SU-DHL-6 (cell line): ENCODE measurements around the gene SLC35F2.

Source experiments
- H2AFZ ChIP-seq: fragments of 200-600 bp; sonication (generic); 2 replicates; pipeline ENCODE4 v1.6.1; 2014; ENCODE audit warnings: low read depth, mild to moderate bottlenecking, moderate library complexity, mixed read lengths, antibody characterized with exemption, low read length; ENCODE audit not compliant: severe bottlenecking
- H3F3A ChIP-seq: fragments of 200-600 bp; shearing (Covaris generic); 2 replicates; pipeline ENCODE4 v1.6.0; 2016; ENCODE audit warnings: antibody characterized with exemption, mild to moderate bottlenecking; ENCODE audit not compliant: insufficient read depth
- H3K27ac ChIP-seq: fragments of 200-600 bp; sonication (generic); 2 replicates; pipeline ENCODE4 v1.5.1; 2016; ENCODE audit warnings: low read depth, mild to moderate bottlenecking, low read length, moderate library complexity, mixed read lengths
- H3K27me3 ChIP-seq: fragments of 200-600 bp; sonication (generic), shearing (Covaris generic); 2 replicates; pipeline ENCODE4 v1.6.0; 2014; ENCODE audit warnings: mild to moderate bottlenecking, low read length
- H3K36me3 ChIP-seq: fragments of 200-600 bp; sonication (generic); 2 replicates; pipeline ENCODE4 v1.6.1; 2014; ENCODE audit warnings: mild to moderate bottlenecking, low read length, mixed read lengths
- H3K4me2 ChIP-seq: fragments of 300-600, 200-600 bp; shearing (Covaris generic), sonication (generic); 2 replicates; pipeline ENCODE4 v1.6.0; 2014; ENCODE audit warnings: low read length, low read depth, mild to moderate bottlenecking; ENCODE audit not compliant: poor library complexity, severe bottlenecking
- H3K4me3 ChIP-seq: fragments of 200-600 bp; sonication (generic); 2 replicates; pipeline ENCODE4 v1.5.1; 2014; ENCODE audit warnings: antibody characterized with exemption, low read length, mild to moderate bottlenecking, mixed read lengths; ENCODE audit not compliant: insufficient read depth, poor library complexity, severe bottlenecking
- H3K79me2 ChIP-seq: fragments of 200-600 bp; sonication (generic); 2 replicates; pipeline ENCODE4 v1.6.1; 2014; ENCODE audit warnings: mild to moderate bottlenecking, low read length, moderate library complexity; ENCODE audit not compliant: insufficient read depth
- H3K9ac ChIP-seq: fragments of 200-600 bp; sonication (generic); 2 replicates; pipeline ENCODE4 v1.7.0; 2014; ENCODE audit warnings: mild to moderate bottlenecking, low read length
- H3K9me2 ChIP-seq: fragments of 200-600 bp; sonication (generic); replicated peaks from 2 replicates; pipeline ENCODE4 v1.6.1; 2014; ENCODE audit warnings: low read length; ENCODE audit not compliant: insufficient read depth
- H3K9me3 ChIP-seq: fragments of 200-600 bp; sonication (generic); 2 replicates; pipeline ENCODE4 v1.6.1; 2014; ENCODE audit warnings: low read length, mixed read lengths; ENCODE audit not compliant: insufficient read depth
- H4K20me1 ChIP-seq: fragments of 200-600 bp; sonication (generic); 2 replicates; pipeline ENCODE4 v1.6.1; 2014; ENCODE audit warnings: low read depth, mild to moderate bottlenecking, antibody characterized with exemption, low read length, moderate library complexity, mixed read lengths
- EZH2phosphoT487 ChIP-seq: fragments of 200-600 bp; sonication (generic), shearing (Covaris generic); conservative IDR thresholded peaks from 2 replicates; pipeline ENCODE4 v1.6.1; 2018; ENCODE audit warnings: mild to moderate bottlenecking, antibody characterized with exemption, low read length, moderate library complexity, mixed read lengths
- TF ChIP-seq, protein P1 (sequence below): fragments of 200-600 bp; sonication (generic); IDR thresholded peaks from one replicate; pipeline ENCODE4 v1.5.1; 2017; ENCODE audit warnings: antibody characterized with exemption, mild to moderate bottlenecking, low read length, moderate library complexity; ENCODE audit not compliant: insufficient read depth, poor library complexity, severe bottlenecking

SLC35F2 gene

DNA sequence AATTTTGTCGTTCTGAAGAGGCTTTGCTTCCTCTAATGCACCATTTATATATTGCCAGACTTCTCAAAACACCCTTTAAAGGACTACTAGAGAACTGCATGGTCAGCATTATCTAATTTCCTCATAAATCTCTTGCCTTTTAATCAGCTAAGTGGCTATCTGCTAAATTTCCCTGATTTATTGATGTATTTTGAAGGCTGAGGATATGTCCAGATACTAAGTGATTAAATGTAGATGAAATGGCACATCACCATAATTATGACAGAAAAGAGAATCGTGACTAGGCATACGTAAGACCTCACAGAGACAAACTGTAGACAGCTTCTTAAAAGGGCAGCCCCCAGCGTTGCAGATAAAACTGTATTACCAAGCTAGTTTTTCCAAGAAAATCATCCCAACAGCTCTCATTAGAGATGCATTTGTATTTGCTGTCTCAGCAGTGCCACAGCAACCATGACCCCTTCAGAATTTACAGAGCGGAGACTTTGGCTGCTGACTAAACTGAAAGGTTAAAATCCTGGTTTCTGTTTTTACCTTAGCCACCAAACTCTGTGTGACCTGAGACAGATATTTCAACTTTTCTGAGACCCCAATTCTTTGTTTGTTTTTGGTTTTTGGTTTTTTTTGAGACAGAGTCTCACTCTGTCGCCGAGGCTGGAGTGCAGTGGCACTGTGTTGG is 79.6 kb downstream of the SLC35F2 start:
- Histone ChIP-seq H3K4me3 (no peak overlapping the region), H3K79me2 (no peaks in the 10 kb centered on the region), H3K9me2 (no peaks in the 10 kb centered on the region), H3K4me2 (no peak overlapping the region), H3K27ac (no peak overlapping the region), H3K9ac (no peak overlapping the region), H3K36me3 (no peaks in the 10 kb centered on the region), H4K20me1 (no peaks in the 10 kb centered on the region), H3F3A (no peaks in the 10 kb centered on the region), H3K9me3 (no peaks in the 10 kb centered on the region), H3K27me3 (no peaks in the 10 kb centered on the region), H2AFZ (no peak overlapping the region)
- TF ChIP-seq, protein P1, sequence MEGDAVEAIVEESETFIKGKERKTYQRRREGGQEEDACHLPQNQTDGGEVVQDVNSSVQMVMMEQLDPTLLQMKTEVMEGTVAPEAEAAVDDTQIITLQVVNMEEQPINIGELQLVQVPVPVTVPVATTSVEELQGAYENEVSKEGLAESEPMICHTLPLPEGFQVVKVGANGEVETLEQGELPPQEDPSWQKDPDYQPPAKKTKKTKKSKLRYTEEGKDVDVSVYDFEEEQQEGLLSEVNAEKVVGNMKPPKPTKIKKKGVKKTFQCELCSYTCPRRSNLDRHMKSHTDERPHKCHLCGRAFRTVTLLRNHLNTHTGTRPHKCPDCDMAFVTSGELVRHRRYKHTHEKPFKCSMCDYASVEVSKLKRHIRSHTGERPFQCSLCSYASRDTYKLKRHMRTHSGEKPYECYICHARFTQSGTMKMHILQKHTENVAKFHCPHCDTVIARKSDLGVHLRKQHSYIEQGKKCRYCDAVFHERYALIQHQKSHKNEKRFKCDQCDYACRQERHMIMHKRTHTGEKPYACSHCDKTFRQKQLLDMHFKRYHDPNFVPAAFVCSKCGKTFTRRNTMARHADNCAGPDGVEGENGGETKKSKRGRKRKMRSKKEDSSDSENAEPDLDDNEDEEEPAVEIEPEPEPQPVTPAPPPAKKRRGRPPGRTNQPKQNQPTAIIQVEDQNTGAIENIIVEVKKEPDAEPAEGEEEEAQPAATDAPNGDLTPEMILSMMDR = no peak
- TF ChIP-seq EZH2phosphoT487 = no peak

DNA sequence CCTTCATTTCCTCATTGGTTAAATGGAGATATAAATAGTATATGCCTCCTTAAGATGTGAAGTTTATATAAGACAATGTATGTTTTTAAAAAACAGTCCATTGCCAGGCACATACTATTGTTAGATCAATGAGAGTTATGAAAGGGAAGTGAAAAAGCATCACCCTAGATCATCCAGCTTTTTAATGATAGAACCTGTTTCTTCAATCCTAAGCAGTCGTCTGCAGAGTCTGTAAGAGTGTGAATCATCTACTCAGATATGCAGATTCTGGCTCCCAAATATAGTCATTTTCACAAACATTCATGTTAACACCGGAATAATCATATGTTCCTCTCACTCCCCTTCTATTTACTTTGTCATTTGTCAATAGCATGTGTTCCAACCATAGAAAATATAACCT is 81.5 kb downstream of the SLC35F2 start:
- H3K27ac ChIP-seq = no peak overlapping the region
- H3F3A ChIP-seq = no peaks in the 10 kb centered on the region
- no peaks in the 10 kb centered on the region for H3K9me2 ChIP-seq
- no peaks in the 10 kb centered on the region for H3K79me2 ChIP-seq
- no peaks in the 10 kb centered on the region for H4K20me1 ChIP-seq
- H3K27me3 ChIP-seq = no peaks in the 10 kb centered on the region
- H3K36me3 ChIP-seq = no peaks in the 10 kb centered on the region
- no peak overlapping the region for H3K9ac ChIP-seq
- H2AFZ ChIP-seq = no peak overlapping the region
- H3K4me2 ChIP-seq = no peak overlapping the region
- H3K9me3 ChIP-seq = no peaks in the 10 kb centered on the region
- no peak for TF ChIP-seq EZH2phosphoT487
- TF ChIP-seq, protein P1 = no peak
- no peak overlapping the region for H3K4me3 ChIP-seq

DNA sequence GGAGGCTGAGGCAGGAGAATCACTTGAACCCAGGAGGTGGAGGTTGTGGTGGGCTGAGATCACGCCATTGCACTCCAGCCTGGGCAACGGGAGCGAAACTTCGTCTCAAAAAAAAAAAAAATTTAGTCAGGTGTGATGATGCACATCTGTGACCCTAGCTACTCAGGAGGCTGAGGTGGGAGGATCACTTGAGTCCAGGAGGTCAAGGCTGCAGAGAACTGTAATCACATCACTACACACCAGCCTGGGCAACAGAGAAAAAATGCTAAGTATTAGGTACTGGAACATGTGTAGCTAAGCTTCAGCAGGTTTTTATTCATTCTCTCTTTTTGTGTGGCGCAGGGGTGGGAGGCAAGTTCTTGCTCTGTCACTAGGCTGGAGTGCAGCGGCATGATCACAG is 82.5 kb downstream of the SLC35F2 start:
- H3K27ac ChIP-seq = no peak overlapping the region
- H3K79me2 ChIP-seq = no peaks in the 10 kb centered on the region
- no peaks in the 10 kb centered on the region for H3K27me3 ChIP-seq
- H3K9me2 ChIP-seq = no peaks in the 10 kb centered on the region
- H4K20me1 ChIP-seq = no peaks in the 10 kb centered on the region
- no peaks in the 10 kb centered on the region for H3K9me3 ChIP-seq
- H3K4me3 ChIP-seq = no peak overlapping the region
- TF ChIP-seq, protein P1 = no peak
- no peak for TF ChIP-seq EZH2phosphoT487
- no peaks in the 10 kb centered on the region for H3F3A ChIP-seq
- no peaks in the 10 kb centered on the region for H3K36me3 ChIP-seq
- no peak overlapping the region for H3K9ac ChIP-seq
- H3K4me2 ChIP-seq = no peak overlapping the region
- H2AFZ ChIP-seq = no peak overlapping the region
